ENCODE results near the gene SORCS3.

GRCh38 chr10:105262666-105263065 lies 621.6 kb downstream of the SORCS3 start:
- no peak for TF ChIP-seq CTCF (IDR thresholded peaks at IDR 0.05)
- no peak for TF ChIP-seq POLR2AphosphoS5 (IDR thresholded peaks at IDR 0.05; ENCODE audit: low read depth, low read length)
